ENCODE measurements around the gene KIF3C. TPM values are rescaled to one million over a fixed set of nuclear protein-coding genes. Genes with fewer than 3 reads are reported as not detected.

Gene KIF3C
- polyA plus RNA-seq, 2 of the 4 experiments (the other 2 are of a cell fraction) = 17.1 to 77.4 TPM

GRCh38 chr2:25929789-25930473 lies 52.4 kb downstream of the KIF3C start:
- Histone ChIP-seq H3K4me1 (no peaks in the 10 kb centered on the region), H3K4me3 (no peak overlapping the region), H3K4me2 (no peak overlapping the region), H3K9me3 (no peaks in the 10 kb centered on the region), H3K27ac (no peak overlapping the region)
- no peak for DNase-seq (ENCODE audit: low read depth in 1 of 2, low spot score in 1 of 2)
- ChIA-PET POLR2A (no interaction called here), CTCF (interaction anchor here (1.0 to 1.7 kb wide), 4 partner anchors 21 to 215 kb away, joined by 4 to 8 read pairs (median 4); no protein-coding TSS in a partner anchor)
- FAIRE-seq = no peak
- 93% methylated on average over 14 of the region's 14 CpGs for WGBS (ENCODE audit: missing lambda C conversion rate)
- TF ChIP-seq, protein P1, sequence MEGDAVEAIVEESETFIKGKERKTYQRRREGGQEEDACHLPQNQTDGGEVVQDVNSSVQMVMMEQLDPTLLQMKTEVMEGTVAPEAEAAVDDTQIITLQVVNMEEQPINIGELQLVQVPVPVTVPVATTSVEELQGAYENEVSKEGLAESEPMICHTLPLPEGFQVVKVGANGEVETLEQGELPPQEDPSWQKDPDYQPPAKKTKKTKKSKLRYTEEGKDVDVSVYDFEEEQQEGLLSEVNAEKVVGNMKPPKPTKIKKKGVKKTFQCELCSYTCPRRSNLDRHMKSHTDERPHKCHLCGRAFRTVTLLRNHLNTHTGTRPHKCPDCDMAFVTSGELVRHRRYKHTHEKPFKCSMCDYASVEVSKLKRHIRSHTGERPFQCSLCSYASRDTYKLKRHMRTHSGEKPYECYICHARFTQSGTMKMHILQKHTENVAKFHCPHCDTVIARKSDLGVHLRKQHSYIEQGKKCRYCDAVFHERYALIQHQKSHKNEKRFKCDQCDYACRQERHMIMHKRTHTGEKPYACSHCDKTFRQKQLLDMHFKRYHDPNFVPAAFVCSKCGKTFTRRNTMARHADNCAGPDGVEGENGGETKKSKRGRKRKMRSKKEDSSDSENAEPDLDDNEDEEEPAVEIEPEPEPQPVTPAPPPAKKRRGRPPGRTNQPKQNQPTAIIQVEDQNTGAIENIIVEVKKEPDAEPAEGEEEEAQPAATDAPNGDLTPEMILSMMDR (IDR thresholded peaks at IDR 0.05) = no peak
- TF ChIP-seq EHMT2 (IDR thresholded peaks at IDR 0.05; ENCODE audit: low read depth) (no peak), NR3C1 (IDR thresholded peaks at IDR 0.05) (no peak), FOXS1 (CRISPR knock-in tag; IDR thresholded peaks at IDR 0.05) (no peak), RCOR1 (IDR thresholded peaks at IDR 0.05; ENCODE audit: low read depth, low read length) (no peak), PHF8 (IDR thresholded peaks at IDR 0.05; ENCODE audit: borderline replicate concordance, low read depth) (no peak), TP53 (CRISPR knock-in tag; IDR thresholded peaks at IDR 0.05) (no peak), HOXB13 (CRISPR knock-in tag; IDR thresholded peaks at IDR 0.05; ENCODE audit: low read depth) (no peak), HOXB5 (CRISPR knock-in tag; IDR thresholded peaks at IDR 0.05) (no peak), ZSCAN20 (CRISPR knock-in tag; IDR thresholded peaks at IDR 0.05) (no peak), ZFP36 (IDR thresholded peaks at IDR 0.05; ENCODE audit: borderline replicate concordance, partially characterized antibody) (no peak), KDM1A (IDR thresholded peaks at IDR 0.05; ENCODE audit: low read depth) (no peak), MYC (IDR thresholded peaks at IDR 0.05; ENCODE audit: borderline replicate concordance, low read length) (no peak), FOSL2 (IDR thresholded peaks at IDR 0.05) (no peak), FOSL2 (CRISPR knock-in tag; IDR thresholded peaks at IDR 0.05) (no peak), SREBF2 (IDR thresholded peaks at IDR 0.05) (no peak), USF2 (IDR thresholded peaks at IDR 0.05) (no peak), RARB (CRISPR knock-in tag; IDR thresholded peaks at IDR 0.05) (no peak), HDAC2 (IDR thresholded peaks at IDR 0.05) (no peak)
- no peak for ATAC-seq

GRCh38 chr2:25928668-25929067 lies 53.6 kb downstream of the KIF3C start:
- Histone ChIP-seq H3K4me3 (no peak overlapping the region), H3K9me3 (no peaks in the 10 kb centered on the region), H3K4me1 (no peaks in the 10 kb centered on the region), H3K27ac (no peak overlapping the region), H3K4me2 (no peak overlapping the region)
- TF ChIP-seq REST (IDR thresholded peaks at IDR 0.05) (no peak), SMC3 (IDR thresholded peaks at IDR 0.05) (no peak), HOXA7 (CRISPR knock-in tag; IDR thresholded peaks at IDR 0.05) (no peak), CBX2 (IDR thresholded peaks at IDR 0.05; ENCODE audit: borderline replicate concordance, low read depth) (no peak), HOXB13 (CRISPR knock-in tag; IDR thresholded peaks at IDR 0.05; ENCODE audit: low read depth) (no peak)
- TF ChIP-seq, protein P2, sequence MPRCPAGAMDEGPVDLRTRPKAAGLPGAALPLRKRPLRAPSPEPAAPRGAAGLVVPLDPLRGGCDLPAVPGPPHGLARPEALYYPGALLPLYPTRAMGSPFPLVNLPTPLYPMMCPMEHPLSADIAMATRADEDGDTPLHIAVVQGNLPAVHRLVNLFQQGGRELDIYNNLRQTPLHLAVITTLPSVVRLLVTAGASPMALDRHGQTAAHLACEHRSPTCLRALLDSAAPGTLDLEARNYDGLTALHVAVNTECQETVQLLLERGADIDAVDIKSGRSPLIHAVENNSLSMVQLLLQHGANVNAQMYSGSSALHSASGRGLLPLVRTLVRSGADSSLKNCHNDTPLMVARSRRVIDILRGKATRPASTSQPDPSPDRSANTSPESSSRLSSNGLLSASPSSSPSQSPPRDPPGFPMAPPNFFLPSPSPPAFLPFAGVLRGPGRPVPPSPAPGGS (IDR thresholded peaks at IDR 0.05) = no peak
- FAIRE-seq = no peak
- POLR2A ChIA-PET = no interaction called here
- WGBS (ENCODE audit: missing lambda C conversion rate) = 96% methylated on average over 18 of the region's 18 CpGs
- no peak for ATAC-seq
- CTCF ChIA-PET = interaction anchor here (1.7 to 1.9 kb wide), 2 partner anchors 22 to 216 kb away, joined by 4 to 5 read pairs; no protein-coding TSS in a partner anchor
- DNase-seq (ENCODE audit: low read depth in 1 of 2, low spot score in 1 of 2) = no peak

Data from A549 (cell line).